Hepatocyte (in vitro differentiated cells): ENCODE data around the gene KLF1. TPM values are rescaled to one million over a fixed set of nuclear protein-coding genes. Genes with fewer than 3 reads are reported as not detected.

Experiments used
- DNase-seq: peaks from one replicate; pipeline ENCODE4 v3.0.0-alpha.2; 2016; ENCODE audit warnings: low spot score
- H2AFZ ChIP-seq: fragments of 200-600 bp; sonication (generic); 2 replicates; pipeline ENCODE4 v1.6.0; 2016; ENCODE audit warnings: antibody characterized with exemption, mild to moderate bottlenecking
- H3K27ac ChIP-seq: fragments of 200-600 bp; sonication (generic); 2 replicates; pipeline ENCODE4 v1.5.1; 2016; ENCODE audit warnings: mild to moderate bottlenecking
- H3K27me3 ChIP-seq: fragments of 200-600 bp; sonication (generic); 2 replicates; pipeline ENCODE4 v1.6.1; 2016
- H3K36me3 ChIP-seq: fragments of 200-600 bp; sonication (generic); replicated peaks from 2 replicates; pipeline ENCODE4 v1.5.1; 2016; ENCODE audit warnings: low read depth; ENCODE audit not compliant: insufficient read depth
- H3K4me1 ChIP-seq: fragments of 200-600 bp; sonication (generic); 2 replicates; pipeline ENCODE4 v1.5.1; 2016; ENCODE audit warnings: mild to moderate bottlenecking, moderate library complexity; ENCODE audit not compliant: insufficient read depth
- H3K4me2 ChIP-seq: fragments of 200-600 bp; sonication (generic); 2 replicates; pipeline ENCODE4 v1.6.0; 2016
- H3K4me3 ChIP-seq: fragments of 200-600 bp; sonication (generic); 2 replicates; pipeline ENCODE4 v1.5.1; 2016; ENCODE audit warnings: mild to moderate bottlenecking
- H3K79me2 ChIP-seq: fragments of 200-600 bp; sonication (generic); 2 replicates; pipeline ENCODE4 v1.6.0; 2017; ENCODE audit warnings: mild to moderate bottlenecking
- H3K9me2 ChIP-seq: fragments of 200-600 bp; sonication (generic); replicated peaks from 2 replicates; pipeline ENCODE4 v1.6.0; 2017; ENCODE audit warnings: mild to moderate bottlenecking; ENCODE audit not compliant: insufficient read depth
- H3K9me3 ChIP-seq: fragments of 200-600 bp; sonication (generic); 2 replicates; pipeline ENCODE4 v1.5.1; 2016; ENCODE audit warnings: low read depth, mild to moderate bottlenecking
- H4K20me1 ChIP-seq: fragments of 200-600 bp; sonication (generic); 2 replicates; pipeline ENCODE4 v1.6.0; 2016; ENCODE audit warnings: mild to moderate bottlenecking; ENCODE audit not compliant: insufficient read depth, poor library complexity, severe bottlenecking
- CTCF ChIP-seq: fragments of 200-600 bp; sonication (generic); IDR thresholded peaks from 2 replicates; pipeline ENCODE4 v1.5.1; 2016; ENCODE audit warnings: antibody characterized with exemption, mild to moderate bottlenecking; ENCODE audit not compliant: poor library complexity
- EZH2 ChIP-seq: fragments of 200-600 bp; sonication (generic); IDR thresholded peaks from 2 replicates; pipeline ENCODE4 v1.6.1; 2016; ENCODE audit warnings: antibody characterized with exemption, mild to moderate bottlenecking, borderline replicate concordance
- EZH2phosphoT487 ChIP-seq: fragments of 200-600 bp; sonication (generic); IDR thresholded peaks from one replicate; pipeline ENCODE4 v1.6.1; 2018; ENCODE audit warnings: antibody characterized with exemption, mild to moderate bottlenecking, low read depth, moderate library complexity; ENCODE audit not compliant: unreplicated experiment, severe bottlenecking
- WGBS: methylation state at CpG from one replicate; pipeline ENCODE4 v1.1.6; 2016; ENCODE audit warnings: low lambda C conversion rate; ENCODE audit errors: missing lambda C conversion rate; 5-methylcytosine and 5-hydroxymethylcytosine counted together
- polyA plus RNA-seq: library from polyadenylated mRNA; unstranded; fragments of >200 nt; fragmentation: Nextera tagmentation; extraction: Ambion mirVana; gene quantifications from 2 replicates; pipeline ENCODE4 v1.2.1, GENCODE V29; 2016
- total RNA-seq: library from RNA; depleted of rRNA; stranded (reverse); fragments of >200 nt; gene quantifications from 2 replicates; pipeline ENCODE4 v1.2.3, GENCODE V29; 2014

KLF1 gene
- total and polyA plus RNA-seq, 2 experiments from 2014 or later: 0.37 TPM; not detected in 1

- H2AFZ ChIP-seq: no peak overlapping the region
- no peaks in the 10 kb centered on the region for H3K4me1 ChIP-seq
- no peaks in the 10 kb centered on the region for H4K20me1 ChIP-seq
- H3K36me3 ChIP-seq: no peaks in the 10 kb centered on the region
- H3K27me3 ChIP-seq: no peaks in the 10 kb centered on the region
- 96% methylated on average over 50 of the region's 86 CpGs for WGBS
- no peak for DNase-seq
- H3K9me2 ChIP-seq: no peaks in the 10 kb centered on the region
- TF ChIP-seq EZH2phosphoT487 (no peak), EZH2 (no peak), CTCF (no peak)
- no peak overlapping the region for H3K4me3 ChIP-seq
- H3K9me3 ChIP-seq: no peaks in the 10 kb centered on the region
- H3K79me2 ChIP-seq: no peaks in the 10 kb centered on the region
- H3K4me2 ChIP-seq: no peak overlapping the region
- no peak overlapping the region for H3K27ac ChIP-seq
Measured at GRCh38 chr19:12873891-12874745, 12.9 kb downstream of the KLF1 start.

- Histone ChIP-seq H3K27me3 (no peaks in the 10 kb centered on the region), H3K4me2 (peak overlapping the region; percentile 51), H3K4me1 (no peaks in the 10 kb centered on the region), H3K36me3 (no peaks in the 10 kb centered on the region), H2AFZ (no peak overlapping the region), H4K20me1 (no peaks in the 10 kb centered on the region), H3K27ac (no peak overlapping the region), H3K9me2 (no peaks in the 10 kb centered on the region), H3K79me2 (no peaks in the 10 kb centered on the region), H3K4me3 (no peak overlapping the region), H3K9me3 (no peaks in the 10 kb centered on the region)
- TF ChIP-seq EZH2phosphoT487: no peak
- TF ChIP-seq EZH2: no peak
- no peak for TF ChIP-seq CTCF
- peak; percentile 35 for DNase-seq
- WGBS: 74% methylated on average over 63 of the region's 70 CpGs
Measured at GRCh38 chr19:12872941-12873890, 13.8 kb downstream of the KLF1 start.

- no peaks in the 10 kb centered on the region for H3K27me3 ChIP-seq
- no peaks in the 10 kb centered on the region for H4K20me1 ChIP-seq
- 93% methylated on average over 5 of the region's 5 CpGs for WGBS
- no peak overlapping the region for H3K27ac ChIP-seq
- H2AFZ ChIP-seq: no peak overlapping the region
- H3K79me2 ChIP-seq: no peaks in the 10 kb centered on the region
- TF ChIP-seq CTCF (no peak), EZH2phosphoT487 (no peak), EZH2 (no peak)
- no peaks in the 10 kb centered on the region for H3K9me3 ChIP-seq
- no peaks in the 10 kb centered on the region for H3K4me1 ChIP-seq
- no peaks in the 10 kb centered on the region for H3K36me3 ChIP-seq
- H3K9me2 ChIP-seq: no peaks in the 10 kb centered on the region
- H3K4me3 ChIP-seq: no peak overlapping the region
- DNase-seq: no peak
- no peak overlapping the region for H3K4me2 ChIP-seq
Measured at GRCh38 chr19:12872255-12872654, 14.7 kb downstream of the KLF1 start.
